Mesodermal cell (in vitro differentiated cells): ENCODE results near the gene ARHGAP23.

Experiments used
- H3K27ac ChIP-seq: 2 replicates; pipeline ENCODE4 v1.7.0; 2013; ENCODE audit warnings: mild to moderate bottlenecking, low read depth, low read length, moderate library complexity; ENCODE audit not compliant: severe bottlenecking
- H3K36me3 ChIP-seq: 2 replicates; pipeline ENCODE4 v1.7.1; 2013; ENCODE audit warnings: mild to moderate bottlenecking, low read length, moderate library complexity; ENCODE audit not compliant: control insufficient read depth, insufficient read depth
- H3K4me1 ChIP-seq: one replicate; pipeline ENCODE4 v1.7.1; 2013; ENCODE audit warnings: mild to moderate bottlenecking, low read length; ENCODE audit not compliant: insufficient read depth, control insufficient read depth, poor library complexity, severe bottlenecking
- H3K4me3 ChIP-seq: 2 replicates; pipeline ENCODE4 v1.7.0; 2013; ENCODE audit warnings: low read length, control low read depth, mild to moderate bottlenecking; ENCODE audit not compliant: insufficient read depth, poor library complexity, severe bottlenecking; ENCODE audit errors: extremely low read depth
- H3K9me3 ChIP-seq: 2 replicates; pipeline ENCODE4 v1.7.1; 2013; ENCODE audit warnings: mild to moderate bottlenecking, low read length, moderate library complexity; ENCODE audit not compliant: control insufficient read depth
- WGBS, 2 experiments: methylation state at CpG; one replicate each; pipeline ENCODE4 v1.1.5; 2013; ENCODE audit warnings: missing lambda C conversion rate in 2 of 2; ENCODE audit not compliant: insufficient coverage in 2 of 2; 5-methylcytosine and 5-hydroxymethylcytosine counted together

Gene ARHGAP23

GRCh38 chr17:38541281-38541680 is 113.0 kb downstream of the ARHGAP23 start:
- Histone ChIP-seq H3K36me3 (no peaks in the 10 kb centered on the region), H3K4me1 (no peaks in the 10 kb centered on the region), H3K4me3 (no peak overlapping the region), H3K9me3 (no peaks in the 10 kb centered on the region), H3K27ac (no peak overlapping the region)
- WGBS, 2 experiments = 89 to 92% methylated on average over 11 of the region's 11 CpGs

GRCh38 chr17:38542286-38542685 is 114.0 kb downstream of the ARHGAP23 start:
- 87 to 89% methylated on average over 7 to 8 of the region's 8 CpGs for WGBS, 2 experiments
- Histone ChIP-seq H3K4me1 (no peaks in the 10 kb centered on the region), H3K27ac (no peak overlapping the region), H3K4me3 (no peak overlapping the region), H3K9me3 (no peaks in the 10 kb centered on the region), H3K36me3 (no peaks in the 10 kb centered on the region)

- Histone ChIP-seq H3K4me1 (no peaks in the 10 kb centered on the region), H3K9me3 (no peaks in the 10 kb centered on the region), H3K4me3 (no peak overlapping the region), H3K27ac (no peak overlapping the region), H3K36me3 (no peaks in the 10 kb centered on the region)
- WGBS, 2 experiments = 82 to 86% methylated on average over 16 of the region's 20 CpGs
These were observed 115.3 kb downstream of the ARHGAP23 start for GRCh38 chr17:38543403-38544174.

- H3K4me1 ChIP-seq = no peaks in the 10 kb centered on the region
- H3K27ac ChIP-seq = no peak overlapping the region
- no peak overlapping the region for H3K4me3 ChIP-seq
- 95 to 96% methylated on average over 6 to 9 of the region's 10 CpGs for WGBS, 2 experiments
- no peaks in the 10 kb centered on the region for H3K9me3 ChIP-seq
- no peaks in the 10 kb centered on the region for H3K36me3 ChIP-seq
These were observed 116.0 kb downstream of the ARHGAP23 start for GRCh38 chr17:38544175-38544838.

GRCh38 chr17:38544839-38545209 is 116.6 kb downstream of the ARHGAP23 start:
- H3K36me3 ChIP-seq = no peaks in the 10 kb centered on the region
- H3K27ac ChIP-seq = no peak overlapping the region
- 92% methylated on average over 7 of the region's 7 CpGs for WGBS, 2 experiments
- H3K9me3 ChIP-seq = no peaks in the 10 kb centered on the region
- no peaks in the 10 kb centered on the region for H3K4me1 ChIP-seq
- no peak overlapping the region for H3K4me3 ChIP-seq

GRCh38 chr17:38545531-38546225 is 117.4 kb downstream of the ARHGAP23 start:
- Histone ChIP-seq H3K36me3 (no peaks in the 10 kb centered on the region), H3K9me3 (no peaks in the 10 kb centered on the region), H3K27ac (no peak overlapping the region), H3K4me1 (no peaks in the 10 kb centered on the region), H3K4me3 (no peak overlapping the region)
- 88 to 89% methylated on average over 8 to 11 of the region's 12 CpGs for WGBS, 2 experiments

GRCh38 chr17:38546396-38546795 is 118.1 kb downstream of the ARHGAP23 start:
- 94 to 97% methylated on average over 9 to 10 of the region's 11 CpGs for WGBS, 2 experiments

GRCh38 chr17:38547444-38547843 is 119.2 kb downstream of the ARHGAP23 start:
- Histone ChIP-seq H3K4me1 (no peaks in the 10 kb centered on the region), H3K36me3 (peaks cover 3% of the 10 kb centered on the region), H3K4me3 (no peak overlapping the region), H3K9me3 (no peaks in the 10 kb centered on the region), H3K27ac (no peak overlapping the region)
- 94 to 95% methylated on average over 6 to 7 of the region's 12 CpGs for WGBS, 2 experiments

More at GRCh38 chr17:38546396-38546795, 118.1 kb downstream of the ARHGAP23 start:
- Histone ChIP-seq H3K4me1 (no peaks in the 10 kb centered on the region), H3K9me3 (no peaks in the 10 kb centered on the region), H3K4me3 (no peak overlapping the region), H3K36me3 (no peaks in the 10 kb centered on the region), H3K27ac (no peak overlapping the region)

- Histone ChIP-seq H3K9me3 (no peaks in the 10 kb centered on the region), H3K4me1 (no peaks in the 10 kb centered on the region)
- WGBS, 2 experiments = 74 to 80% methylated on average over 4 of the region's 4 CpGs
These were observed 121.0 kb downstream of the ARHGAP23 start for GRCh38 chr17:38549285-38549684.

GRCh38 chr17:38550661-38551060 is 122.4 kb downstream of the ARHGAP23 start:
- Histone ChIP-seq H3K36me3 (peaks cover 3% of the 10 kb centered on the region), H3K9me3 (no peaks in the 10 kb centered on the region), H3K4me1 (no peaks in the 10 kb centered on the region), H3K4me3 (no peak overlapping the region), H3K27ac (no peak overlapping the region)
- WGBS, 2 experiments = 91 to 93% methylated on average over 8 of the region's 8 CpGs

More at GRCh38 chr17:38549285-38549684, 121.0 kb downstream of the ARHGAP23 start:
- Histone ChIP-seq H3K4me3 (no peak overlapping the region), H3K36me3 (peaks cover 3% of the 10 kb centered on the region), H3K27ac (no peak overlapping the region)
